BLaER1 treated with 17β-estradiol and CSF1 and Interleukin-3, amounts not matched to agents 10 nM and 100 nM (cell line): ENCODE measurements around the gene DIRAS2.
"Not testable (repeated sequence)": the region's sequence is repeated elsewhere in the genome, so short reads cannot be mapped to it uniquely, and the experiment has no call there.

Source experiments
- H3K27ac ChIP-seq, 11 experiments: shearing (Covaris generic); formaldehyde crosslinking; 2 replicates each; pipeline ENCODE4 v1.8.1; 2022
- H3K27me3 ChIP-seq, 11 experiments: shearing (Covaris generic); formaldehyde crosslinking; 2 replicates each; pipeline ENCODE4 v1.8.1; 2022
- H3K36me3 ChIP-seq, 11 experiments: shearing (Covaris generic); formaldehyde crosslinking; 2 replicates each; pipeline ENCODE4 v1.8.1; 2022
- H3K4me1 ChIP-seq, 10 experiments: shearing (Covaris generic); formaldehyde crosslinking; 2 replicates each; pipeline ENCODE4 v1.8.1; 2022
- H3K4me2 ChIP-seq, 11 experiments: shearing (Covaris generic); formaldehyde crosslinking; 2 replicates each; pipeline ENCODE4 v1.8.1; 2022
- H3K4me3 ChIP-seq, 10 experiments: shearing (Covaris generic); formaldehyde crosslinking; 2 replicates each; pipeline ENCODE4 v1.8.1; 2022
- H3K9ac ChIP-seq, 11 experiments: shearing (Covaris generic); formaldehyde crosslinking; 2 replicates each; pipeline ENCODE4 v1.8.1; 2022
- H3K9me3 ChIP-seq, 11 experiments: shearing (Covaris generic); formaldehyde crosslinking; replicated peaks in 1 of 11; 2 replicates each; pipeline ENCODE4 v1.8.1; 2022
- H4K20me1 ChIP-seq, 11 experiments: shearing (Covaris generic); formaldehyde crosslinking; 2 replicates each; pipeline ENCODE4 v1.8.1; 2022
- Cebpa-rat ChIP-seq, 11 experiments: shearing (Covaris generic); IDR thresholded peaks; 2 replicates each; pipeline ENCODE4 v1.8.1; 2022

DIRAS2 gene, protein sequence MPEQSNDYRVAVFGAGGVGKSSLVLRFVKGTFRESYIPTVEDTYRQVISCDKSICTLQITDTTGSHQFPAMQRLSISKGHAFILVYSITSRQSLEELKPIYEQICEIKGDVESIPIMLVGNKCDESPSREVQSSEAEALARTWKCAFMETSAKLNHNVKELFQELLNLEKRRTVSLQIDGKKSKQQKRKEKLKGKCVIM

DNA sequence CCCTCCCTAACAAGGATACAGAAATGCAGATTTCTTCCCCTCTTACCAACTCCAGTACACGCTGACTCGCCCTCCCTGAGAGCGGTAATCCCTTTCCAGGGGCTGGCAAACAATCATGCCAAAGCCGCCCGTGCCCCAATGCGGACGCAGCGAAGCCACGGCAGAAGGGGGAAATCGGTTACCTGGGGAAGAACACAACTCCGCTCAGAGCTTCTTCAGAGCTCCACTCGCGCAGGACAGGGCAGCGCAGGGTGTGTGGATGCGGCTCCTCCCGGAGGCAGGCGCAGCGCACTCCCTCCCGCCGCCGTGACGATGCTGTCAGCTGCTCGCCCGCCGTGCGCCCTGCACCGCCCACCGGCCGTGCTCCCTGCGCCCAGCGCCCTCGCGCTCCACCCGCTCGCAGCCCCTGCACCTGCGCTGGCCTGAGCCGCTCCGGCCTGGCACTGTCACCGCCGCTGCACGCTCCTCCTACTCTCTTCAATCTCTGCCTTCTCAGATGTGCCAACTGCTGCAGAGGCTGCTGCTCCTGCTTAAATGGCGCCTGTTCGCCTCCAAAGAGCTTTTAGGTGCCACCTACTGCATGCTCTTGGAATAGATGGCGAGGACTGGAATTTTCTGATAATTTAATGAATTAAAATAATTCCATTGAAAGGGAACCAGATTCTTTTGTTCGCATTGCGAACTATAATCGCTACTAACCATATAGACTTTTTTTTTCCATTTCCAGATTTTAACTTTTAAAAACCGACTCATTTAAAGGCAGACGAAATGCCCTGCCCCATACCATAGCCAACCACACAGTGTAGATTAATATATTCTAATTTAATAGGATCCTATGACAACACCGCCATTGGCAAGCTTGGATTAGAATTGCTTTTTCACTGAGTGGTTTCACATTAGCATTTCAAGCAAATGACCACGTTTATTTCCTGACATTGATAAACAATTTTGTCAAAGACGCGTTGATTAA, at the start of gene DIRAS2:
DIRAS2 (minus strand) TSS at position 255 of the 970 bp plus-strand sequence. CDS start 28,997 bp downstream, outside the sequence.
- no peaks in the 10 kb centered on the region for H4K20me1 ChIP-seq
- peaks cover 0 to 4% (median 0%) of the 10 kb centered on the region in 11 experiments; a peak in 2 of 22 replicates for H3K9me3 ChIP-seq
- H3K4me1 ChIP-seq, result no peaks in the 10 kb centered on the region
- peak within 1 kb of the TSS; percentile 39 to 67 (median 56) for H3K4me3 ChIP-seq
- H3K4me2 ChIP-seq, result peak within 1 kb of the TSS; percentile 53 to 84 (median 75)
- peaks cover 24 to 35% (median 27%) of the 10 kb centered on the region in 11 experiments for H3K27me3 ChIP-seq
- H3K36me3 ChIP-seq, result no peaks in the 10 kb centered on the region
- no peak within 1 kb of the TSS for H3K27ac ChIP-seq
- no peak for TF ChIP-seq Cebpa-rat (IDR thresholded peaks at IDR 0.05)
- H3K9ac ChIP-seq, result no peak within 1 kb of the TSS

DNA sequence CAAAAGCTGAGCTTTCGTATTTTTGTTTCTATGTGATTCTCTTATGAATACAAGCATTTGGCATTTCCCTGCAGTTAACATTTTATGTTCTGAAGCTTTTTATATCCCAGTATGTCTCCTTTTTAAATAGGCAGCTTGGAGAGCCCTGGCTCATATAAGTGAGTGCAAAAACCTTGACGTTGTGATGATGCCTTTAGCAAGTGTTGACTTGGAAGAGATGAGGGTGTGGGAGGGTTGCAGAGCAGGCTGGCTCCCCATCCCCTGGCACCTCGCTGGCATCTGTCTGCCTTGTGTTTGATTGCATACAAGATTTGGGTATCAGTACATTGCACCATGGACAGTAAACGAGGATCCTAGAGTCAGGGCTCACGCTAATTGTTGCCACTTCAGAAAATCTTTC, 42.1 kb upstream of the DIRAS2 start:
- Histone ChIP-seq H3K27ac (no peak overlapping the region), H4K20me1 (no peaks in the 10 kb centered on the region), H3K36me3 (no peaks in the 10 kb centered on the region), H3K4me1 (peaks cover 0 to 14% (median 9%) of the 10 kb centered on the region in 10 experiments; a peak in 8 of 20 replicates), H3K4me3 (no peak overlapping the region), H3K27me3 (no peaks in the 10 kb centered on the region), H3K4me2 (no peak overlapping the region), H3K9me3 (peaks cover 0 to 22% (median 11%) of the 10 kb centered on the region in 11 experiments; a peak in 13 of 22 replicates), H3K9ac (no peak overlapping the region)
- TF ChIP-seq Cebpa-rat (IDR thresholded peaks at IDR 0.05), result no peak

DNA sequence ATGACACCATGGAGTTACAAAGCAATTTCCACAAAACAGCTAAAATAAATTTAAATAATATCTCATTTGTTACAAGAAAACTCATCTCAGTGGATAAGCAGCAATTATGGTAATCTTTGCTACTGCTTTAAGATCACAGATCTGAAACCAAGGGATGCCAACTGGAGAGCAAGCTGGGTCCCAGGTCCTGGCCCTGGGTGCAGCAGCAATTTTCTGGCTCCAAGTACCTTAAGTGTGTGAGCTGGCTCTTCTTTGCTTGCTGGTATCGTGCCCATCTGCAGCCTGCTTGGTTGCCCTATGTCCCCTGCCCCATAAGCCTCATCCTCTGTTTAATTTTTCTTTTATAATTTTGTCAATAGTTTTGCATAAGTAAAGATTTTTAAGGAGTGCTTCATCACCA, 41.5 kb upstream of the DIRAS2 start:
- Histone ChIP-seq H4K20me1 (no peaks in the 10 kb centered on the region), H3K4me2 (no peak overlapping the region), H3K4me1 (peaks cover 0 to 14% (median 9%) of the 10 kb centered on the region in 10 experiments; a peak in 8 of 20 replicates), H3K9ac (no peak overlapping the region), H3K9me3 (peaks cover 0 to 22% (median 11%) of the 10 kb centered on the region in 11 experiments; a peak in 13 of 22 replicates), H3K27me3 (no peaks in the 10 kb centered on the region), H3K4me3 (no peak overlapping the region), H3K36me3 (no peaks in the 10 kb centered on the region), H3K27ac (no peak overlapping the region)
- TF ChIP-seq Cebpa-rat (IDR thresholded peaks at IDR 0.05), result no peak

DNA sequence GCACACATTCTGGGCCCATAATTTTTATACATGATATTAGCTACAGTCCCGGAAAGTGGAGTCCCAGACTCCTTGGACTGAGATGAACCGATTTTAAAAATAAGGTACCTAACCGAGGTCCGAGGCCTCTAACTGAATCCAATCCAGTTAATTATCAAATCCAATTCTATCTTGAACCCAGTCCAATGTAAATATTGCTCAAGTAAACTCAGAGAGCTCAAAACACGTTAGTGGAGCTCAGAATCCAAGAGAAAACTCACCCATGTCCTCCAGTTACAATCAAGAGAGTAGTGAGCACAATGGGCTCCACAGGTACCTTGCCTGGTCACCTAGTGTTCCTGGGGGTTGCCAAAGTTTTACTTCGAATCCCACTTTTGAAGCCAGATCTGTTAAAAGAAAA, 37.9 kb upstream of the DIRAS2 start:
- H4K20me1 ChIP-seq, result no peaks in the 10 kb centered on the region

DNA sequence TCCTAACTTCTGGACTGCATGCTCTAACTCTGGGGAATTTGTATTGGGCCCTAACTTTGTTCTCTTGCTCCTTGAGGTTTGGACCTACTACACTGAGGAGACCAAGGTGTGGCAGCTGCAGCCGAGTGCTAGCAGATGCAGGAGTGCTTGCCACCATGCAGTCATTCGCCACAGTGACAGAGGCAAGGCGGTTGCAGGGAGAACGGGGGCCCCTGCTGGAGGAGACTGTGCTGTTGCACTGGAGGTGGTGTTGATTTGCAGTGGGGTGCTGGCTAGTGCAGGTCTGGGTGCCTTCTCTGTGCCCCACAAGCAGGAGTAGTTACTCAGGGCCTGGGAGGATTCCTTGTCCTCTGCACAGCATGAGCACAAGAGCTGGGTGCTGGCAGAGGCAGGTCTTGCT, 22.4 kb upstream of the DIRAS2 start:
- Histone ChIP-seq H3K27ac (no peak overlapping the region), H3K27me3 (no peaks in the 10 kb centered on the region), H3K4me1 (peaks cover 0 to 9% (median 0%) of the 10 kb centered on the region in 10 experiments; a peak in 8 of 20 replicates), H3K4me2 (no peak overlapping the region), H4K20me1 (no peaks in the 10 kb centered on the region), H3K9me3 (peaks cover 0 to 35% (median 4%) of the 10 kb centered on the region in 11 experiments; a peak in 11 of 22 replicates), H3K4me3 (no peak overlapping the region), H3K36me3 (no peaks in the 10 kb centered on the region), H3K9ac (no peak overlapping the region)
- TF ChIP-seq Cebpa-rat (IDR thresholded peaks at IDR 0.05), result no peak

More for the DNA sequence above, 37.9 kb upstream of the DIRAS2 start:
- no peak overlapping the region for H3K27ac ChIP-seq
- H3K27me3 ChIP-seq, result no peaks in the 10 kb centered on the region
- H3K9me3 ChIP-seq, result peaks cover 0 to 3% (median 0%) of the 10 kb centered on the region in 11 experiments; a peak in 4 of 22 replicates
- H3K36me3 ChIP-seq, result no peaks in the 10 kb centered on the region
- H3K4me2 ChIP-seq, result no peak overlapping the region
- no peaks in the 10 kb centered on the region for H3K4me1 ChIP-seq
- no peak for TF ChIP-seq Cebpa-rat (IDR thresholded peaks at IDR 0.05)
- no peak overlapping the region for H3K9ac ChIP-seq
- H3K4me3 ChIP-seq, result no peak overlapping the region

DNA sequence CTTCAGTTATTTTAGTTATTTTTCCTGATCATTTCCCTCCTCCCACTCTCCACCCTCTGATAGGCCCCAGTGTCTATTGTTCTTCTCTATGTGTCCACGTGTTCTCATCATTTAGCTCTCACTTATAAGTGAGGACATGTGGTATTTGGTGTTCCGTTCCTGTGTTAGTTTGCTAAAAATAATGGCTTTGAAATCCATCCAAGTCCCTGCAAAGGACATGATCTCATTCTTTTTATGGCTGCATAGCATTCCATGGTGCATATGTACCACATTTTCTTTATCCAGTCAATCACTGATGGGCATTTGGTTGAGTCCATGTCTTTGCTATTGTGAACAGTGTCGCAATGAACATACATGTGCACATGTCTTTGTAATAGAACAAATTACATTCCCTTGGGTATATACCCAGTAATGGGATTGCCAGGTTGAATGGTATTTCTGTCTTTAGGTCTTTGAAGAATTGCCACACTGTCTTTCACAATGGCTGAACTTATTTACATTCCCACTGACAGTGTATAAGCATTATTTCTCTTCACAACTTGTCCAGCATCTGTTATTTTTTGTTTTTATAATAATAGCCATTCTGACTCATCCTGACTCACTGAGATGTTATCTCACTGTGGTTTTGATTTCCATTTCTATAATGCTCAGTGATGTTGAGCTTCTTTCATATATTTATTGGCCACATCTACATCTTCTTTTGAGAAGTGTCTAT, 17.2 kb upstream of the DIRAS2 start:
- no peaks in the 10 kb centered on the region for H4K20me1 ChIP-seq
- H3K4me1 ChIP-seq, result peaks cover 0 to 18% (median 2%) of the 10 kb centered on the region in 10 experiments; a peak in 8 of 20 replicates
- H3K36me3 ChIP-seq, result no peaks in the 10 kb centered on the region
- peak in 2 of 11 experiments; percentile 21 to 36; a peak in 1 of 22 replicates for TF ChIP-seq Cebpa-rat (IDR thresholded peaks at IDR 0.05)
- peak overlapping the region in 4 of 11 experiments; percentile 10 to 57 (median 16); a peak in 7 of 22 replicates for H3K27ac ChIP-seq
- peak overlapping the region in 4 of 11 experiments; percentile 2 to 59 (median 30); a peak in 5 of 22 replicates for H3K4me2 ChIP-seq
- H3K27me3 ChIP-seq, result no peaks in the 10 kb centered on the region
- H3K4me3 ChIP-seq, result no peak overlapping the region
- H3K9me3 ChIP-seq, result peaks cover 0 to 22% (median 0%) of the 10 kb centered on the region in 11 experiments; a peak in 5 of 22 replicates
- H3K9ac ChIP-seq, result no peak overlapping the region

DNA sequence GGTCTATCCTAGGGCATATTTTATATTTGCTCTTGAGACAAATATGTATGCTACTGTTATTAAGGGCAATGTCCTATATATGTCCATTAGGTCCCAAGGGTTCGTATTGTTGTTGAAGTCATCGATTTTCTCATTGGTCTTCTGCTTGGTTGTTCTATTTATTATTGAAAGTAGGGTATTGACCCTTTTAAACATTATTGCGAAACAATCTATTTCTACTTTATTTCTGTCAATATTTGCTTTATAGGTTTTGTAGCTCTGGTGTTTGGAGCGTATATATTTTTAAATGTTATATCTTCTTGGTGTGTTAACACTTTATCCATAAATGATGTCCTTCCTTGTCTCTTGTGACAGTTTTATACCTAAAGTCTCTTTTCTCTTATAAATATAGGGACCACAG, 16.2 kb upstream of the DIRAS2 start:
- Histone ChIP-seq H3K9ac (no peak overlapping the region), H3K4me1 (peaks cover 0 to 19% (median 2%) of the 10 kb centered on the region in 10 experiments; a peak in 8 of 20 replicates), H3K4me3 (no peak overlapping the region), H3K27me3 (no peaks in the 10 kb centered on the region), H3K36me3 (no peaks in the 10 kb centered on the region), H3K27ac (no peak overlapping the region), H4K20me1 (no peaks in the 10 kb centered on the region), H3K4me2 (no peak overlapping the region), H3K9me3 (peaks cover 0 to 12% (median 0%) of the 10 kb centered on the region in 11 experiments; a peak in 5 of 22 replicates)
- peak in 2 of 11 experiments; percentile 42 to 73; a peak in 4 of 22 replicates for TF ChIP-seq Cebpa-rat (IDR thresholded peaks at IDR 0.05)

DNA sequence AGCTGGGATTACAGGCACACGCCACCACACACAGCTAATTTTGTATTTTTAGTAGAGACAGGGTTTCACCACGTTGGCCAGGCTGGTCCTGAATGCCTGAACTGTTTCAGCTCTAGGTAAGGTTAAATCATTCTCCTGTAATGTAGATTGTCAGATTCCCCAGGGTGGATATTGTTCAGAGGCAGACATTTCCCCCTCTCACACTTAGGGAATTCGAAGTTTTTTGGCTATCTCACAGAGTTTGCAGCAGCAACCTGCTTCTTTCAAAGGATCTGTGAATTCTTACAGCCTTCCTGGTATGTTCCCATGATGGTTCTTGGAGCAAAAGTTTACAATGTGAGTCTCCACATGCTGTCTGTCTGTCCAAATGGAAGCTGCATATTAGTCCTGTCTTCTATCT, 15.6 kb upstream of the DIRAS2 start:
- no peaks in the 10 kb centered on the region for H3K36me3 ChIP-seq
- H4K20me1 ChIP-seq, result no peaks in the 10 kb centered on the region
- no peak overlapping the region for H3K4me2 ChIP-seq
- peaks cover 0 to 19% (median 2%) of the 10 kb centered on the region in 10 experiments; a peak in 8 of 20 replicates for H3K4me1 ChIP-seq
- no peak overlapping the region for H3K27ac ChIP-seq
- H3K9me3 ChIP-seq, result peaks cover 0 to 11% (median 2%) of the 10 kb centered on the region in 11 experiments; a peak in 7 of 22 replicates
- H3K9ac ChIP-seq, result no peak overlapping the region
- no peaks in the 10 kb centered on the region for H3K27me3 ChIP-seq
- no peak overlapping the region for H3K4me3 ChIP-seq
- TF ChIP-seq Cebpa-rat (IDR thresholded peaks at IDR 0.05), result no peak

DNA sequence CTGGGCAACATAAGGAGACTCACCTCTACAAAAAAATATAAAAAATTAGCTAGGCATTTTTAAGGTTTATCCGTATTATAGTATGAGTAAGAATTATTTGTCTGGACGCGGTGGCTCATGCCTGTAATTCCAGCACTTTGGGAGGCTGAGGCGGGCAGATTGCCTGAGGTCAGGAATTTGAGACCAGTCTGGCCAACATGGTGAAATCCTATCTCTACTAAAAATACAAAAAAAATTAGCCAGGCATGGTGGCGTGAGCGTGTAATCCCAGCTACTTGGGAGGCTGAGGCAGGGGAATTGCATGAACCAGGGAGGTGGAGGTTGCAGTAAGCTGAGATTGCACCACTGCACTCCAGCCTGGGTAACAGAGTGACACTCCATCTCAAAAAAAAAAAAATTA, 14.3 kb upstream of the DIRAS2 start:
- not testable (repeated sequence) for H3K4me3 ChIP-seq, H3K4me2 ChIP-seq, H3K27ac ChIP-seq, H3K9ac ChIP-seq, H4K20me1 ChIP-seq, H3K36me3 ChIP-seq, H3K27me3 ChIP-seq
- peaks cover 0 to 22% (median 11%) of the 10 kb centered on the region in 11 experiments; a peak in 11 of 22 replicates for H3K9me3 ChIP-seq
- peaks cover 0 to 19% (median 2%) of the 10 kb centered on the region in 10 experiments; a peak in 8 of 20 replicates for H3K4me1 ChIP-seq
